B cell (primary cell): ENCODE data around the gene OTULIN. TPM values are rescaled to one million over a fixed set of nuclear protein-coding genes. Genes with fewer than 3 reads are reported as not detected.

Experiments
- ATAC-seq: fragments of 200-7000 bp; cut with Tn5 transposase; one replicate; pipeline ENCODE4 v1.10.0; 2021; ENCODE audit warnings: low read depth, mild to moderate bottlenecking, moderate number of reproducible peaks, moderate library complexity
- CTCF ChIA-PET: fragments of 350-600 bp; sonication (Branson Sonifier 250); formaldehyde crosslinking; loops from one replicate; lab custom pipeline; 2021; ENCODE audit warnings: antibody characterized with exemption, inconsistent platforms; lab: Charles Lee
- POLR2A ChIA-PET: fragments of 350-600 bp; sonication (Branson Sonifier 250); formaldehyde crosslinking; loops from one replicate; lab custom pipeline; 2021; ENCODE audit warnings: antibody characterized with exemption; lab: Charles Lee
- DNase-seq: peaks from one replicate; pipeline ENCODE4 v3.0.0; 2013
- H2AFZ ChIP-seq: 2 replicates; pipeline ENCODE4 v1.6.1; 2012; ENCODE audit warnings: mild to moderate bottlenecking, low read depth, low read length; ENCODE audit not compliant: insufficient read depth, poor library complexity, severe bottlenecking
- H3K27ac ChIP-seq, 2 donors: 1 replicate in 1 of 2; 2 replicates in 1 of 2; pipeline ENCODE4 v1.5.1; 2012 to 2013; ENCODE audit warnings: low read length in 2 of 2, mild to moderate bottlenecking in 2 of 2, moderate library complexity in 1 of 2
- H3K27me3 ChIP-seq, 4 experiments: fragments of 200-600 bp in 1 of 4; sonication (generic) in 1 of 4; replicated peaks in 1 of 4; 1 replicate in 2 of 4; 2 replicates in 2 of 4; pipeline versions ENCODE4 v1.6.1 to v1.7.0; 2013 to 2016; ENCODE audit warnings: low read length in 3 of 4, mild to moderate bottlenecking in 2 of 4, mixed read lengths in 1 of 4, moderate library complexity in 1 of 4; ENCODE audit not compliant: insufficient read depth in 4 of 4, control insufficient read depth in 3 of 4; ENCODE audit errors: control extremely low read depth in 1 of 4
- H3K36me3 ChIP-seq, 2 experiments: replicated peaks in 1 of 2; 1 replicate in 1 of 2; 2 replicates in 1 of 2; pipeline versions ENCODE4 v1.6.1 to v1.7.1; 2013; ENCODE audit warnings: low read length in 1 of 2; ENCODE audit not compliant: insufficient read depth in 2 of 2, control insufficient read depth in 1 of 2; ENCODE audit errors: control extremely low read depth in 1 of 2, extremely low read depth in 1 of 2
- H3K4me1 ChIP-seq, 2 donors: fragments of 200-600 bp in 1 of 2; sonication (generic) in 1 of 2; 1 replicate in 1 of 2; 2 replicates in 1 of 2; pipeline versions ENCODE4 v1.5.1 to v1.6.1; 2013 to 2017; ENCODE audit warnings: low read length in 2 of 2; ENCODE audit not compliant: control insufficient read depth in 2 of 2, insufficient read depth in 2 of 2
- H3K4me2 ChIP-seq: replicated peaks from 2 replicates; pipeline ENCODE3; 2012; ENCODE audit warnings: mild to moderate bottlenecking, low read depth, low read length; ENCODE audit not compliant: poor library complexity, severe bottlenecking
- H3K4me3 ChIP-seq, 5 experiments: fragments of 200-600 bp in 1 of 5; sonication (generic) in 1 of 5; 1 replicate in 3 of 5; 2 replicates in 2 of 5; pipeline versions ENCODE4 v1.5.1 to v1.7.0; 2011 to 2016; ENCODE audit warnings: low read length in 4 of 5, mild to moderate bottlenecking in 4 of 5, low read depth in 2 of 5, control low read depth in 1 of 5, moderate library complexity in 1 of 5; ENCODE audit not compliant: insufficient read depth in 1 of 5; ENCODE audit errors: control extremely low read depth in 1 of 5, extremely low read depth in 1 of 5
- H3K79me2 ChIP-seq: fragments of 200-600 bp; sonication (generic); one replicate; pipeline ENCODE4 v1.6.0; 2016; ENCODE audit warnings: low read length; ENCODE audit not compliant: control insufficient read depth, insufficient read depth
- H3K9ac ChIP-seq: fragments of 200-600 bp; sonication (generic); 2 replicates; pipeline ENCODE4 v1.6.1; 2017; ENCODE audit warnings: mild to moderate bottlenecking, low read length, moderate library complexity
- H3K9me3 ChIP-seq, 3 donors: one replicate each; pipeline versions ENCODE4 v1.6.1 to v1.7.1; 2013; ENCODE audit warnings: low read length in 2 of 3; ENCODE audit not compliant: control insufficient read depth in 2 of 3, insufficient read depth in 1 of 3; ENCODE audit errors: control extremely low read depth in 1 of 3
- H4K20me1 ChIP-seq: 2 replicates; pipeline ENCODE4 v1.6.0; 2012; ENCODE audit warnings: mild to moderate bottlenecking, low read length; ENCODE audit not compliant: insufficient read depth, control insufficient read depth, poor library complexity, severe bottlenecking
- H3K27ac Mint-ChIP-seq: one replicate; pipeline ENCODE4 v1.8.0; 2021; ENCODE audit warnings: mixed read lengths
- H3K27me3 Mint-ChIP-seq: one replicate; pipeline ENCODE4 v1.8.0; 2021; ENCODE audit warnings: mixed read lengths
- H3K4me1 Mint-ChIP-seq: one replicate; pipeline ENCODE4 v1.8.0; 2021; ENCODE audit warnings: mixed read lengths
- H3K4me3 Mint-ChIP-seq: one replicate; pipeline ENCODE4 v1.8.0; 2021; ENCODE audit warnings: mixed read lengths
- H3K9me3 Mint-ChIP-seq: one replicate; pipeline ENCODE4 v1.8.0; 2022; ENCODE audit warnings: mixed read lengths; ENCODE audit not compliant: insufficient read depth
- CTCF ChIP-seq: fragments of 200-600 bp; IDR thresholded peaks from one replicate; pipeline ENCODE4 v1.8.0; 2022; ENCODE audit warnings: antibody characterized with exemption, mild to moderate bottlenecking
- EZH2 ChIP-seq: IDR thresholded peaks from 2 replicates; pipeline ENCODE4 v1.6.1; 2012; ENCODE audit warnings: borderline replicate concordance, low read depth, mild to moderate bottlenecking, moderate library complexity, low read length; ENCODE audit not compliant: insufficient read depth, poor library complexity, severe bottlenecking
- WGBS: methylation state at CpG from one replicate; pipeline ENCODE4 v1.1.5; 2013; ENCODE audit warnings: missing lambda C conversion rate; ENCODE audit not compliant: insufficient coverage; 5-methylcytosine and 5-hydroxymethylcytosine counted together
- intact Hi-C: fragments of 100-400 bp; cut with micrococcal nuclease; formaldehyde crosslinking; loops from one replicate; pipeline ENCODE4 v1.10.0; 2022
- polyA plus RNA-seq: library from polyadenylated mRNA; depleted of rRNA; stranded (reverse); fragments of >200 nt; gene quantifications from 2 replicates; pipeline ENCODE4 v1.2.3, GENCODE V29; 2012
- total RNA-seq, 2 donors: library from RNA; stranded (reverse); fragments of 120-200 nt in 1 of 2; gene quantifications; 1 replicate in 1 of 2; 2 replicates in 1 of 2; pipeline versions ENCODE4 v1.2.3 to v1.2.4, GENCODE V29; 2013 to 2022

OTULIN gene
- total and polyA plus RNA-seq, 2 donors (not counting 1 experiment from before 2014, with no cell fraction given): 8.4 to 64.4 TPM

GRCh38 chr5:14693070-14693469 is 28.6 kb downstream of the OTULIN start:
- no peak overlapping the region for H3K4me3 ChIP-seq
- H4K20me1 ChIP-seq: no peaks in the 10 kb centered on the region
- H2AFZ ChIP-seq: no peak overlapping the region
- TF ChIP-seq CTCF (no peak), EZH2 (no peak)
- intact Hi-C loops: no loop called here
- H3K27me3 Mint-ChIP-seq: no peaks in the 10 kb centered on the region
- H3K4me2 ChIP-seq: no peak overlapping the region
- H3K79me2 ChIP-seq: peaks cover 8% of the 10 kb centered on the region
- H3K27ac ChIP-seq: no peak overlapping the region
- POLR2A ChIA-PET: no interaction called here
- H3K27ac Mint-ChIP-seq: no peak overlapping the region
- no peaks in the 10 kb centered on the region for H3K4me1 Mint-ChIP-seq
- CTCF ChIA-PET: interaction anchor here (1.6 kb wide), 1 partner anchor 20 kb away, joined by 3 read pairs; no protein-coding TSS in a partner anchor
- ATAC-seq: no peak
- no peak overlapping the region for H3K9ac ChIP-seq
- H3K4me1 ChIP-seq: no peaks in the 10 kb centered on the region
- H3K4me3 Mint-ChIP-seq: no peak overlapping the region
- WGBS: 100% methylated on average over 2 of the region's 5 CpGs
- peaks cover 5% of the 10 kb centered on the region in 3 donors for H3K9me3 ChIP-seq
- no peaks in the 10 kb centered on the region for H3K9me3 Mint-ChIP-seq
- no peaks in the 10 kb centered on the region for H3K27me3 ChIP-seq
- peaks cover 53 to 88% of the 10 kb centered on the region in 2 experiments for H3K36me3 ChIP-seq
- DNase-seq: no peak

GRCh38 chr5:14695152-14695551 is 30.6 kb downstream of the OTULIN start:
- POLR2A ChIA-PET: no interaction called here

More at GRCh38 chr5:14695152-14695551, 30.6 kb downstream of the OTULIN start:
- H3K4me1 Mint-ChIP-seq: peaks cover 1% of the 10 kb centered on the region
- CTCF ChIA-PET: interaction anchor here (1.0 kb wide), 3 partner anchors 10 to 32 kb away, joined by 3 to 4 read pairs (median 3); no protein-coding TSS in a partner anchor
- peaks cover 43 to 88% of the 10 kb centered on the region in 2 experiments for H3K36me3 ChIP-seq
- TF ChIP-seq CTCF: no peak
- no peak for TF ChIP-seq EZH2
- H3K27ac Mint-ChIP-seq: no peak overlapping the region
- no CpG with 5 or more reads among the region's 2 CpGs for WGBS
- no peak for ATAC-seq
- intact Hi-C loops: no loop called here
- H3K27me3 Mint-ChIP-seq: no peaks in the 10 kb centered on the region
- H3K27me3 ChIP-seq: no peaks in the 10 kb centered on the region
- no peak overlapping the region for H3K4me3 ChIP-seq
- DNase-seq: no peak
- peaks cover 2 to 4% (median 3%) of the 10 kb centered on the region in 3 donors for H3K9me3 ChIP-seq
- no peak overlapping the region for H3K9ac ChIP-seq
- H3K27ac ChIP-seq: no peak overlapping the region
- H3K4me1 ChIP-seq: no peaks in the 10 kb centered on the region
- no peaks in the 10 kb centered on the region for H4K20me1 ChIP-seq
- no peak overlapping the region for H3K4me3 Mint-ChIP-seq
- H3K9me3 Mint-ChIP-seq: no peaks in the 10 kb centered on the region
- no peak overlapping the region for H2AFZ ChIP-seq
- peaks cover 4% of the 10 kb centered on the region for H3K79me2 ChIP-seq
- no peak overlapping the region for H3K4me2 ChIP-seq
